Gastroesophageal sphincter (tissue), 4 donors: ENCODE measurements around the gene UROD. TPM values are rescaled to one million over a fixed set of nuclear protein-coding genes. Genes with fewer than 3 reads are reported as not detected.

ENCODE experiments used
- ATAC-seq: fragments of 150-250 bp; one replicate; pipeline ENCODE4 v1.9.1; 2016; ENCODE audit warnings: mild to moderate bottlenecking, moderate library complexity
- H3K27ac ChIP-seq, 4 donors: fragments of 200-600 bp; sonication (generic) in 3 of 4; 1 replicate in 3 of 4; 2 replicates in 1 of 4; pipeline ENCODE4 v1.5.1; 2016 to 2019
- H3K27me3 ChIP-seq: fragments of 200-600 bp; sonication (generic); one replicate; pipeline ENCODE4 v1.5.1; 2019
- H3K36me3 ChIP-seq, 2 donors: fragments of 200-600 bp; sonication (generic); one replicate each; pipeline ENCODE4 v1.5.1; 2019; ENCODE audit warnings: control low read depth in 1 of 2
- H3K4me1 ChIP-seq, 3 donors: fragments of 200-600 bp; sonication (generic); 1 replicate in 2 of 3; 2 replicates in 1 of 3; pipeline ENCODE4 v1.5.1; 2016 to 2019; ENCODE audit warnings: control low read depth in 2 of 3
- H3K4me3 ChIP-seq, 2 donors: fragments of 200-600 bp; sonication (generic); one replicate each; pipeline ENCODE4 v1.5.1; 2019; ENCODE audit warnings: mild to moderate bottlenecking in 1 of 2, moderate library complexity in 1 of 2
- H3K9me3 ChIP-seq, 3 donors: fragments of 200-600 bp; sonication (generic); one replicate each; pipeline ENCODE4 v1.5.1; 2017 to 2019; ENCODE audit warnings: control low read depth in 2 of 3
- CTCF ChIP-seq, 4 experiments: fragments of 200-600 bp in 2 of 4; fragments of 450-650 bp in 2 of 4; sonication (generic) in 1 of 4; IDR thresholded peaks; one replicate each; pipeline ENCODE4 v1.5.1; 2017 to 2019; ENCODE audit warnings: antibody characterized with exemption in 4 of 4, mild to moderate bottlenecking in 2 of 4, moderate library complexity in 2 of 4
- EP300 ChIP-seq: sonication (generic); formaldehyde crosslinking; IDR thresholded peaks from one replicate; pipeline ENCODE4 v1.6.1; 2017; ENCODE audit warnings: antibody characterized with exemption, mild to moderate bottlenecking
- POLR2A ChIP-seq, 2 donors: fragments of 450-650 bp; IDR thresholded peaks; one replicate each; pipeline ENCODE4 v1.6.1; 2017; ENCODE audit warnings: antibody characterized with exemption in 2 of 2, mild to moderate bottlenecking in 2 of 2, moderate library complexity in 1 of 2
- POLR2AphosphoS5 ChIP-seq: sonication (generic); formaldehyde crosslinking; IDR thresholded peaks from one replicate; pipeline ENCODE4 v1.6.1; 2017; ENCODE audit warnings: antibody characterized with exemption
- WGBS, 2 donors: methylation state at CpG; one replicate each; pipeline ENCODE4 v1.1.5; 2018; ENCODE audit warnings: low coverage in 1 of 2; 5-methylcytosine and 5-hydroxymethylcytosine counted together
- total RNA-seq, 4 donors: library from RNA; depleted of rRNA; stranded (reverse); fragments of >200 nt; gene quantifications; one replicate each; pipeline ENCODE4 v1.1.0, GENCODE V29; 2016

The UROD gene
- total RNA-seq, 4 donors from 2014 or later = 81.8 to 115 (median 98.3) TPM

GRCh38 chr1:45016090-45016697 is 4.1 kb downstream of the UROD start:
- ATAC-seq = no peak
- no peaks in the 10 kb centered on the region for H3K9me3 ChIP-seq
- H3K27ac ChIP-seq = no peak overlapping the region
- peaks cover 0 to 38% (median 26%) of the 10 kb centered on the region in 3 donors for H3K4me1 ChIP-seq
- no peak overlapping the region for H3K4me3 ChIP-seq
- peaks cover 0 to 32% of the 10 kb centered on the region in 2 donors for H3K36me3 ChIP-seq
- TF ChIP-seq POLR2AphosphoS5 = no peak
- TF ChIP-seq EP300 = no peak
- no peak for TF ChIP-seq POLR2A (IDR thresholded peaks at IDR 0.05)
- no peak for TF ChIP-seq CTCF (IDR thresholded peaks at IDR 0.05)
- H3K27me3 ChIP-seq = no peaks in the 10 kb centered on the region
- 64 to 80% methylated on average over 2 of the region's 2 CpGs for WGBS, 2 donors

- 52 to 66% methylated on average over 5 to 6 of the region's 6 CpGs for WGBS, 2 donors
- H3K27ac ChIP-seq = no peak overlapping the region
- H3K27me3 ChIP-seq = no peaks in the 10 kb centered on the region
- H3K36me3 ChIP-seq = peaks cover 0 to 32% of the 10 kb centered on the region in 2 donors
- H3K4me1 ChIP-seq = peaks cover 0 to 32% (median 21%) of the 10 kb centered on the region in 3 donors
- ATAC-seq = no peak
- no peaks in the 10 kb centered on the region for H3K9me3 ChIP-seq
- TF ChIP-seq POLR2A (IDR thresholded peaks at IDR 0.05) = no peak
- no peak for TF ChIP-seq POLR2AphosphoS5
- no peak for TF ChIP-seq EP300
- TF ChIP-seq CTCF (IDR thresholded peaks at IDR 0.05) = no peak
- H3K4me3 ChIP-seq = no peak overlapping the region
These were observed 4.7 kb downstream of the UROD start for GRCh38 chr1:45016767-45017166.

- Histone ChIP-seq H3K4me1 (peaks cover 0 to 14% (median 6%) of the 10 kb centered on the region in 3 donors), H3K9me3 (no peaks in the 10 kb centered on the region), H3K27me3 (no peaks in the 10 kb centered on the region), H3K27ac (no peak overlapping the region), H3K4me3 (no peak overlapping the region), H3K36me3 (peaks cover 0 to 27% of the 10 kb centered on the region in 2 donors)
- TF ChIP-seq CTCF (IDR thresholded peaks at IDR 0.05) (peak; percentile 22 to 70 (median 62)), EP300 (no peak)
- 60 to 88% methylated on average over 1 to 5 of the region's 16 CpGs for WGBS, 2 donors
- peak; percentile 52 for ATAC-seq
These were observed 6.7 kb downstream of the UROD start for GRCh38 chr1:45018599-45019230.

- no peaks in the 10 kb centered on the region for H3K4me1 ChIP-seq
- no peak overlapping the region for H3K27ac ChIP-seq
- no peak for TF ChIP-seq POLR2AphosphoS5
- TF ChIP-seq CTCF (IDR thresholded peaks at IDR 0.05) = no peak
- TF ChIP-seq POLR2A (IDR thresholded peaks at IDR 0.05) = no peak
- TF ChIP-seq EP300 = no peak
- H3K9me3 ChIP-seq = no peaks in the 10 kb centered on the region
- no peak overlapping the region for H3K4me3 ChIP-seq
- H3K36me3 ChIP-seq = peaks cover 0 to 3% of the 10 kb centered on the region in 2 donors
- 100% methylated on average over 1 of the region's 1 CpG for WGBS, 2 donors
- ATAC-seq = no peak
- no peaks in the 10 kb centered on the region for H3K27me3 ChIP-seq
These were observed 11.6 kb downstream of the UROD start for GRCh38 chr1:45023663-45024062.

GRCh38 chr1:45026446-45026845 is 14.4 kb downstream of the UROD start:
- Histone ChIP-seq H3K4me1 (no peaks in the 10 kb centered on the region), H3K4me3 (no peak overlapping the region), H3K27ac (no peak overlapping the region), H3K36me3 (no peaks in the 10 kb centered on the region), H3K9me3 (no peaks in the 10 kb centered on the region), H3K27me3 (no peaks in the 10 kb centered on the region)
- ATAC-seq = no peak
- 87 to 88% methylated on average over 1 of the region's 1 CpG for WGBS, 2 donors
- no peak for TF ChIP-seq POLR2A (IDR thresholded peaks at IDR 0.05)
- no peak for TF ChIP-seq POLR2AphosphoS5
- TF ChIP-seq EP300 = no peak
- TF ChIP-seq CTCF (IDR thresholded peaks at IDR 0.05) = no peak
